H9 (cell line): ENCODE measurements around the gene OR4F15. TPM values are rescaled to one million over a fixed set of nuclear protein-coding genes. Genes with fewer than 3 reads are reported as not detected.
"Not testable (repeated sequence)": the region's sequence is repeated elsewhere in the genome, so short reads cannot be mapped to it uniquely, and the experiment has no call there.

ENCODE experiments used
- DNase-seq: peaks from one replicate; pipeline ENCODE4 v3.0.0-alpha.2; 2017
- H2AFZ ChIP-seq: one replicate; pipeline ENCODE4 v1.6.1; 2013; ENCODE audit warnings: mild to moderate bottlenecking, low read length, control low read depth, moderate library complexity
- H2AK5ac ChIP-seq: 2 replicates; pipeline ENCODE4 v1.6.1; 2013; ENCODE audit warnings: low read length, control low read depth, mixed read lengths; ENCODE audit not compliant: insufficient read length
- H2BK120ac ChIP-seq: one replicate; pipeline ENCODE4 v1.6.1; 2013; ENCODE audit warnings: low read depth, mild to moderate bottlenecking, low read length, control low read depth, inconsistent platforms; ENCODE audit not compliant: poor library complexity, severe bottlenecking
- H2BK12ac ChIP-seq: 2 replicates; pipeline ENCODE4 v1.6.1; 2013; ENCODE audit warnings: low read length, control low read depth, mixed read lengths, low read depth; ENCODE audit not compliant: insufficient read length
- H2BK15ac ChIP-seq: 2 replicates; pipeline ENCODE4 v1.6.1; 2013; ENCODE audit warnings: low read depth, low read length, control low read depth
- H2BK20ac ChIP-seq: one replicate; pipeline ENCODE4 v1.6.1; 2013; ENCODE audit warnings: low read depth, mild to moderate bottlenecking, low read length, control low read depth, inconsistent platforms; ENCODE audit not compliant: poor library complexity, severe bottlenecking
- H2BK5ac ChIP-seq: 2 replicates; pipeline ENCODE4 v1.6.1; 2013; ENCODE audit warnings: low read length, control low read depth, mixed read lengths; ENCODE audit not compliant: insufficient read length
- H3K14ac ChIP-seq: 2 replicates; pipeline ENCODE4 v1.6.1; 2013; ENCODE audit warnings: low read length, control low read depth; ENCODE audit not compliant: insufficient read depth
- H3K18ac ChIP-seq: 2 replicates; pipeline ENCODE4 v1.6.1; 2013; ENCODE audit warnings: low read depth, mild to moderate bottlenecking, mixed read lengths, low read length, control low read depth; ENCODE audit not compliant: insufficient read length
- H3K23ac ChIP-seq: 2 replicates; pipeline ENCODE4 v1.6.1; 2013; ENCODE audit warnings: low read length, control low read depth, mixed read lengths, low read depth; ENCODE audit not compliant: insufficient read length
- H3K23me2 ChIP-seq: 2 replicates; pipeline ENCODE4 v1.6.1; 2013; ENCODE audit warnings: low read depth, mild to moderate bottlenecking, mixed read lengths, low read length, control low read depth; ENCODE audit not compliant: insufficient read length, poor library complexity, severe bottlenecking
- H3K27ac ChIP-seq: 2 replicates; pipeline ENCODE4 v1.5.1; 2013; ENCODE audit warnings: low read length, control low read depth, mixed read lengths, low read depth; ENCODE audit not compliant: insufficient read length
- H3K27me3 ChIP-seq: 2 replicates; pipeline ENCODE4 v1.6.1; 2013; ENCODE audit warnings: low read length, control low read depth, inconsistent platforms; ENCODE audit not compliant: insufficient read depth
- H3K4ac ChIP-seq: 2 replicates; pipeline ENCODE4 v1.6.1; 2013; ENCODE audit warnings: low read depth, mild to moderate bottlenecking, control low read depth, inconsistent platforms, low read length, moderate library complexity
- H3K4me1 ChIP-seq: 2 replicates; pipeline ENCODE4 v1.6.1; 2013; ENCODE audit warnings: low read length, control low read depth, inconsistent platforms; ENCODE audit not compliant: insufficient read depth
- H3K4me2 ChIP-seq: 2 replicates; pipeline ENCODE4 v1.6.1; 2013; ENCODE audit warnings: low read length, control low read depth, mixed read lengths; ENCODE audit not compliant: insufficient read length, insufficient read depth
- H3K56ac ChIP-seq: 2 replicates; pipeline ENCODE4 v1.6.1; 2013; ENCODE audit warnings: low read depth, mild to moderate bottlenecking, mixed read lengths, low read length, control low read depth; ENCODE audit not compliant: insufficient read length
- H3K79me1 ChIP-seq: 2 replicates; pipeline ENCODE4 v1.6.1; 2013; ENCODE audit warnings: low read depth, mild to moderate bottlenecking, moderate library complexity, low read length, control low read depth, inconsistent platforms; ENCODE audit not compliant: insufficient read depth, poor library complexity, severe bottlenecking
- H3K79me2 ChIP-seq: 2 replicates; pipeline ENCODE4 v1.6.1; 2013; ENCODE audit warnings: low read length, control low read depth, inconsistent platforms; ENCODE audit not compliant: insufficient read depth
- H3K9ac ChIP-seq: 2 replicates; pipeline ENCODE4 v1.6.1; 2013; ENCODE audit warnings: low read length, control low read depth, mixed read lengths; ENCODE audit not compliant: insufficient read length; ENCODE audit errors: extremely low read depth
- H3K9me3 ChIP-seq: one replicate; pipeline ENCODE4 v1.6.1; 2013; ENCODE audit warnings: low read depth, low read length, inconsistent platforms; ENCODE audit not compliant: control insufficient read depth
- H3T11ph ChIP-seq: one replicate; pipeline ENCODE4 v1.6.1; 2013; ENCODE audit warnings: mild to moderate bottlenecking, low read length, control low read depth, inconsistent platforms
- H4K20me1 ChIP-seq: one replicate; pipeline ENCODE4 v1.6.1; 2013; ENCODE audit not compliant: control insufficient read depth, insufficient read length, insufficient read depth
- H4K5ac ChIP-seq: 2 replicates; pipeline ENCODE4 v1.6.1; 2013; ENCODE audit warnings: low read depth, mild to moderate bottlenecking, mixed read lengths, low read length, control low read depth; ENCODE audit not compliant: insufficient read length
- H4K8ac ChIP-seq: replicated peaks from 2 replicates; pipeline ENCODE4 v1.6.1; 2013; ENCODE audit warnings: low read length, control low read depth, mixed read lengths, low read depth; ENCODE audit not compliant: insufficient read length
- H4K91ac ChIP-seq: 2 replicates; pipeline ENCODE4 v1.6.1; 2013; ENCODE audit warnings: low read depth, mild to moderate bottlenecking, moderate library complexity, mixed read lengths, low read length, control low read depth; ENCODE audit not compliant: insufficient read length
- H3K27ac Mint-ChIP-seq, 3 experiments: 2 replicates in 2 of 3; 3 replicates in 1 of 3; pipeline ENCODE4 v1.8.0; 2020 to 2021; ENCODE audit warnings: mixed read lengths in 3 of 3, mild to moderate bottlenecking in 1 of 3, moderate library complexity in 1 of 3
- H3K27me3 Mint-ChIP-seq: 2 replicates; pipeline ENCODE4 v1.8.0; 2021; ENCODE audit warnings: low read depth, mild to moderate bottlenecking, moderate library complexity, mixed read lengths
- H3K36me3 Mint-ChIP-seq, 3 experiments: 2 replicates in 2 of 3; 3 replicates in 1 of 3; pipeline ENCODE4 v1.8.0; 2020 to 2021; ENCODE audit warnings: low read depth in 3 of 3, mixed read lengths in 3 of 3; ENCODE audit not compliant: insufficient read depth in 1 of 3
- H3K4me1 Mint-ChIP-seq, 2 experiments: 2 replicates each; pipeline ENCODE4 v1.8.0; 2020; ENCODE audit warnings: mixed read lengths in 2 of 2
- H3K4me3 Mint-ChIP-seq, 2 experiments: 2 replicates in 1 of 2; 3 replicates in 1 of 2; pipeline ENCODE4 v1.8.0; 2020 to 2021; ENCODE audit warnings: mild to moderate bottlenecking in 2 of 2, mixed read lengths in 2 of 2, moderate library complexity in 1 of 2
- H3K9me3 Mint-ChIP-seq, 2 experiments: 2 replicates in 1 of 2; 3 replicates in 1 of 2; pipeline ENCODE4 v1.8.0; 2020; ENCODE audit warnings: mild to moderate bottlenecking in 2 of 2, mixed read lengths in 2 of 2, moderate library complexity in 1 of 2
- WGBS: extraction: QIAGEN DNeasy Blood & Tissue Kit; methylation state at CpG from one replicate; pipeline ENCODE4 v1.1.7; 2013; ENCODE audit warnings: missing lambda C conversion rate, low lambda C conversion rate, mixed read lengths; ENCODE audit not compliant: insufficient read length; ENCODE audit errors: extremely low coverage; 5-methylcytosine and 5-hydroxymethylcytosine counted together
- total RNA-seq: library from RNA; stranded (reverse); gene quantifications from 2 replicates; pipeline ENCODE4 v1.2.1, GENCODE V29; 2021

The OR4F15 gene
- total RNA-seq, 1 experiment from 2014 or later: not detected

DNA sequence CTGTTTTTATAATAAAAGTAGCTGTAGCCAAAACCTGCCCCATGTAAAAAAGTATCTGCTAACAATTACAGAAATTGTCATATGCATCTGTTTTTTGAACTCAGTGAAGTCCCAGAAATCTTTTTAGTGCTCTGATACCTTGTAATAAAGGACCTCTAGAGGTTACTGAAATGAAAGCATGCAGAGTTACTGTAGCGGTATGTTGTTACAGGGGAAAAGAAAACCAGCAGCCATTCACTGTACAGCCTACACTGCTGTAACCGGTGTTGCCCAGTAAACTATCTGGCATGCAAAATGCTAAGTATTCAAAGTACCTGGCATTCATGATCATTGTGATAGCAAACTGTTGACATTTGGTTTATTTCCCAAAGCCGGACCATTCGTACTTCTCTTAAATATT is 21.3 kb upstream of the OR4F15 start:
- H3K9me3 ChIP-seq, H3K27me3 ChIP-seq, H3K4me2 ChIP-seq, H3K23ac ChIP-seq, H2BK20ac ChIP-seq, H3K27me3 Mint-ChIP-seq, H3K4me3 Mint-ChIP-seq, H3T11ph ChIP-seq, H3K14ac ChIP-seq, H3K9ac ChIP-seq, H4K20me1 ChIP-seq, H3K4me1 ChIP-seq, H2BK15ac ChIP-seq, H4K8ac ChIP-seq, H3K79me1 ChIP-seq, H3K27ac Mint-ChIP-seq, H3K18ac ChIP-seq, H3K4me1 Mint-ChIP-seq, H3K79me2 ChIP-seq, H3K23me2 ChIP-seq, DNase-seq, H3K4ac ChIP-seq, H3K56ac ChIP-seq, H2AFZ ChIP-seq, H4K91ac ChIP-seq, H3K36me3 Mint-ChIP-seq, H2BK12ac ChIP-seq, H2BK120ac ChIP-seq, H2AK5ac ChIP-seq, H3K27ac ChIP-seq, H3K9me3 Mint-ChIP-seq, H2BK5ac ChIP-seq, H4K5ac ChIP-seq: not testable (repeated sequence)
- no CpG with 5 or more reads among the region's 4 CpGs for WGBS

DNA sequence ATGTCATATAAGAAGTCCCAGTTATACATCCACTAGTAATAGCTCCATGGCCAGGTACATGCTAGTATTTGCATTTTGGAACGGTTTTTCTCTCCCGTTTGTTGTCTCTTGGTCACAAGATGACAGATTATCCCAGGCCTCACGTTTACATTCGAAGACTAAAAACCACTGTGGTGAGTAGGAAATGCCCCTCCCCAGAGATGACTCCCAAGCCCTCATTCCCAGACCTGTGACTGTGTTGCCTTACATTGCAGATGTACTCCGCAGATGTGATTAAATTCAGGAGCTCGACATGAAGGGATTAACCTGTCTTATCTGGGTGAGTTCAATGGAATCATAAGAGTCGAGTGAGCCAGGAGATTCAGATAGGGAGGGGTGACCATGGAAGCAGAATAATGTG is 18.0 kb upstream of the OR4F15 start:
- H2BK20ac ChIP-seq, DNase-seq, H3K79me2 ChIP-seq, H3K9me3 Mint-ChIP-seq, H3K9me3 ChIP-seq, H3K27ac ChIP-seq, H3K56ac ChIP-seq, H3K79me1 ChIP-seq, H3K18ac ChIP-seq, H3K4ac ChIP-seq, H2AK5ac ChIP-seq, H3T11ph ChIP-seq, H3K4me1 ChIP-seq, H3K9ac ChIP-seq, H2BK120ac ChIP-seq, H4K20me1 ChIP-seq, H3K4me2 ChIP-seq, H2BK5ac ChIP-seq, H4K5ac ChIP-seq, H4K91ac ChIP-seq, H4K8ac ChIP-seq, H3K23me2 ChIP-seq, H3K14ac ChIP-seq, H2BK15ac ChIP-seq, H3K4me3 Mint-ChIP-seq, H2BK12ac ChIP-seq, H3K36me3 Mint-ChIP-seq, H2AFZ ChIP-seq, H3K4me1 Mint-ChIP-seq, H3K23ac ChIP-seq, H3K27me3 ChIP-seq, H3K27ac Mint-ChIP-seq: not testable (repeated sequence)
- peaks cover 16% of the 10 kb centered on the region for H3K27me3 Mint-ChIP-seq
- WGBS: no CpG with 5 or more reads among the region's 7 CpGs
